BJ (cell line): ENCODE measurements around the gene CLCN5. TPM values are rescaled to one million over a fixed set of nuclear protein-coding genes. Genes with fewer than 3 reads are reported as not detected.

ENCODE experiments used
- CTCF ChIA-PET: fragments of 350-600 bp; formaldehyde crosslinking; extraction: SDS; loops from one replicate; lab custom pipeline; 2021; ENCODE audit warnings: antibody characterized with exemption, inconsistent platforms; lab: Yijun Ruan, JAX
- POLR2A ChIA-PET: fragments of 300-600 bp; sonication (Branson Sonifier 250); formaldehyde crosslinking; extraction: SDS; loops from one replicate; lab custom pipeline; 2021; ENCODE audit warnings: antibody characterized with exemption; lab: Charles Lee
- DNase-seq: peaks from one replicate; pipeline ENCODE4 v3.0.0-alpha.2; 2011; ENCODE audit warnings: low read depth
- H3K27me3 ChIP-seq: 2 replicates; pipeline ENCODE4 v1.6.0; 2011; ENCODE audit warnings: low read length; ENCODE audit not compliant: control insufficient read depth, insufficient read depth
- H3K36me3 ChIP-seq: 2 replicates; pipeline ENCODE4 v1.5.1; 2011; ENCODE audit warnings: low read length; ENCODE audit not compliant: control insufficient read depth, insufficient read depth
- H3K4me3 ChIP-seq: 2 replicates; pipeline ENCODE4 v1.5.1; 2011; ENCODE audit warnings: low read depth, mild to moderate bottlenecking, control low read depth, low read length
- CTCF ChIP-seq: IDR thresholded peaks from 2 replicates; pipeline ENCODE4 v1.5.1; 2011; ENCODE audit warnings: low read depth, mild to moderate bottlenecking, control low read depth, inconsistent platforms, low read length, moderate library complexity; ENCODE audit not compliant: insufficient read depth
- polyA plus RNA-seq: library from polyadenylated mRNA; depleted of rRNA; stranded (reverse); fragments of >200 nt; gene quantifications from 2 replicates; pipeline ENCODE4 v1.2.3, GENCODE V29; 2011

CLCN5 gene
- polyA plus RNA-seq, 1 experiment: 1.3 TPM

- Histone ChIP-seq H3K27me3 (no peaks in the 10 kb centered on the region), H3K4me3 (no peak overlapping the region), H3K36me3 (no peaks in the 10 kb centered on the region)
- CTCF ChIA-PET: no interaction called here
- DNase-seq: no peak
- POLR2A ChIA-PET: no interaction called here
- no peak for TF ChIP-seq CTCF
Measured at GRCh38 chrX:49978176-49978575, 55.8 kb downstream of the CLCN5 start.

- ChIA-PET POLR2A (no interaction called here), CTCF (no interaction called here)
- H3K27me3 ChIP-seq: no peaks in the 10 kb centered on the region
- H3K4me3 ChIP-seq: no peak overlapping the region
- TF ChIP-seq CTCF: no peak
- no peaks in the 10 kb centered on the region for H3K36me3 ChIP-seq
- no peak for DNase-seq
Measured at GRCh38 chrX:49986058-49986457, 63.7 kb downstream of the CLCN5 start.

- ChIA-PET CTCF (no interaction called here), POLR2A (no interaction called here)
- no peak overlapping the region for H3K4me3 ChIP-seq
- no peaks in the 10 kb centered on the region for H3K27me3 ChIP-seq
- DNase-seq: no peak
- no peak for TF ChIP-seq CTCF
- no peaks in the 10 kb centered on the region for H3K36me3 ChIP-seq
Measured at GRCh38 chrX:49987651-49988050, 65.3 kb downstream of the CLCN5 start.

GRCh38 chrX:49988143-49988542, 65.7 kb downstream of the CLCN5 start:
- ChIA-PET POLR2A (no interaction called here), CTCF (no interaction called here)
- no peaks in the 10 kb centered on the region for H3K36me3 ChIP-seq
- H3K27me3 ChIP-seq: no peaks in the 10 kb centered on the region
- no peak for TF ChIP-seq CTCF
- DNase-seq: no peak
- no peak overlapping the region for H3K4me3 ChIP-seq

- no peak for DNase-seq
- no peak overlapping the region for H3K4me3 ChIP-seq
- H3K36me3 ChIP-seq: no peaks in the 10 kb centered on the region
- no peak for TF ChIP-seq CTCF
- CTCF ChIA-PET: no interaction called here
- POLR2A ChIA-PET: no interaction called here
- no peaks in the 10 kb centered on the region for H3K27me3 ChIP-seq
Measured at GRCh38 chrX:49991758-49992157, 69.4 kb downstream of the CLCN5 start.
